KG1 (cell line): ENCODE data around the gene DEFB114.
"Not testable (repeated sequence)": the region's sequence is repeated elsewhere in the genome, so short reads cannot be mapped to it uniquely, and the experiment has no call there.

ENCODE experiments used
- DNase-seq: peaks from one replicate; lab custom pipeline; 2025; lab: John Stamatoyannopoulos, UW

The DEFB114 gene, protein sequence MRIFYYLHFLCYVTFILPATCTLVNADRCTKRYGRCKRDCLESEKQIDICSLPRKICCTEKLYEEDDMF

GRCh38 chr6:49964064-49964463 lies at the start of gene DEFB114:
DEFB114 (minus strand) TSS chr6:49964164; CDS start chr6:49964105, 59 bp downstream.
- DNase-seq = no peak

GRCh38 chr6:50007819-50008218 lies 43.9 kb upstream of the DEFB114 start:
- DNase-seq = no peak

DNA sequence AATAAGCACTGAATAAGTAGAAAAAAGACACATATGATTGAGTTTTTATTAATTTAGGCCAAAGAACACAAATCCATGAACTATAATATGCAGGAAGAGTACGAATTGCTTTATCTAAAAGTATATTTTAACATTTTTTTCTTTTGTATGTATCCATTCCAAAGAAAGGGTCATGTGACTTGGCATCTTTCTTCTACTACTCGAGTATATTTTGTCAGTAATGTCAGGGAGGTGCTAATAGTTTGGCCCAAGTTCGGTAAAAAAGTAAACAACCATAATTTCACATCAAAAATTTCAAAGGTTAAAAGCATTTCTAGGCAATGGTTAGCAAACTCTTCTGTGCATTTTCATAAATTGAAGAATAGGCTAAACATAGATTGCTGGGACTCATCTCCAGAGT lies 39.2 kb upstream of the DEFB114 start:
- no peak for DNase-seq

DNA sequence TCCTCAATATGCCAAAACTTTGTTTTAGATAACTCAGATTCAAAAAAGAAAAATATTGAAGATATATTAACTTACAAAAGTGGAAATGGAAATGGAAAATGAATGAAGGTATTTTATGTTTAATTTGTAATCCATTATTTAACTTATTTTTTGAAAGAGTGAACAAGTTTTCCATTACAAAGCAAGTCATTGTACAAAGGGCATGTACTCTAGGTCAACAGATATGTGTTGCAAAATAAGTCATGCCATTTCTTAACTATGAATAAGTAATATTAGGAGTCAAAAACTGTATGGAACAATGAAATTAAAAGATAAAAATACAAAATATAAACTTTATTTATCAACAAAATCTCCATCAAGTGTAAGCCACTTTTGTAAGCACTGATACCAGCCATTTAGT lies 31.3 kb upstream of the DEFB114 start:
- DNase-seq = no peak

DNA sequence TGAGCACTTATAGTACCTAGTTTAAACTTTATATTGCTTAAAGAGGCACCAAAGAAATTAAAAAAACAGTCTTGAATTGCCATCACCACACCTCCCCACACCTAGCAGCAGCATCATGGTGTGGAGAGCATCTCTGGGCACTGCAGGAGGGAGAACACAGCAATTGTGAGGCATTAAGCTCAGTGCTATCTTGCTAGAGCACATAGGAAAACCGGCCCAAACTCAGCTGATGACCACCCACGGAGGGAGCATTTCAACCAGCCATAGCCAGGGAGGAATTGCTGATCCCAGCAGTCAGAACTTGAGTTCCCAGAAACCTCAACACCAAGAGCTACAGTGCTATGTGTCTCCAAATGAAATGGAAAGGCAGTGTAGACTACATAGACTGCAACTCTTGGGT lies 24.9 kb upstream of the DEFB114 start:
- DNase-seq = no peak

- no peak for DNase-seq
Observed at GRCh38 chr6:49987749-49988148, 23.8 kb upstream of the DEFB114 start.

- DNase-seq = no peak
Observed at GRCh38 chr6:49986551-49986950, 22.6 kb upstream of the DEFB114 start.

DNA sequence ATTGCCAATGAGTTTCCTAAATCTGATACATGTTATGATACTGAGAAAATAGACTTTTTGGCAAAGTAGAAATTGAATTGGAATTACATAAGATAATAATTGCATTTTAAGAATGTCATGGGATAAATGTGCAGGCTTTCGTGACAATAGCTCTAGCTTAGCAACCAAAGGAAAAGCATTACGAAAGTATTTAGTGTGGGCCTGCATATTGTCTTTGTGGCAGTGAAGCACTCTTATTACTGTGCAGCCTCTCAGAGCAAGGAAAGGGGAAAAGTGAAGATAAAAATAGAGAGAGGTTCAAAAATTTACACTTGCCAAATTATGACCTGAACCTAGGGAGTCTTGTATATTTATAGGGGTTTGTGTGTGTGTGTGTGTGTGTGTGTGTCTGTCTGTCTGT lies 18.1 kb upstream of the DEFB114 start:
- DNase-seq = no peak

GRCh38 chr6:49980898-49981297 lies 16.9 kb upstream of the DEFB114 start:
- DNase-seq = no peak

GRCh38 chr6:49979584-49979983 lies 15.6 kb upstream of the DEFB114 start:
- DNase-seq = no peak

DNA sequence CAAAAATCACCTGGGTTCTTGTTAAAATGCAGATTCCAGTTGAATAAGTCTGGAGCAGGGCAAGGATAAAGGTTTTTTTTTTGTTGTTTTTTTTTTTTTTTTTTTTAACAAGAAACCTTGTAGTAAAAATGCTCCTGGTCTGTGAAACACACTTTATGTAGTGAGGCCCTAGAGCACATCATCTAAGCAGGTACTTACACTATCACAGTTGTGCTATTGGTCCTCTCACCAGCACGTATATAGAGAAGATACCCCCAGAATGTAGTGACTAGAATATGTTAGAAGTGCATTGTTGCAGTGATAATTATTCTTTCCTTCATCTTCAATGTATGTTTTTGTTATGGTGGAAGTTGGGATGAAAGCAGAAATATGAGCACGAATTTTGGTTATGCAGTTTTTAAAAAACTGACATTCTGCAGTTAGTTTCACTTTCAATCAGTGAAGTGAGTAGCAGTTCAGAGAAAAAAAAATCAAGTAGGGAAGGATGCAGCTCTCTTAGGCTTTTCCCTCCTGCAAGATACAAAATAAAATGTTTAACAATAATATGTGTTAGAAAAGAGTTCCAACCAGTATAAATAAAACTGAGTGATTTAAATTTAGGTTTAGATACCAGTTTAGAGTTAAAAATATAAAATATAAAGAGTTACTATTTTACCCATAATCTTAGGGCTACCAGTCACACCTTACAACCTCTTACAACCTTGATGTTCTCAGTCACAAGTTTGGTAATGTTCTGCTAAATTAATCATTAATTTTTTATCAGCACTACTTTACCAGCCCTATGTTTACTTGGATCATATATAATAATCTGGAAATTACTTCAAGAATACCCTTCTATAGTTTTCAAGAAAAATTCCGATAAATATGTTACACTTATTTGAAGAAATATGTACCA lies 14.6 kb upstream of the DEFB114 start:
- DNase-seq = no peak

- no peak for DNase-seq
Observed at GRCh38 chr6:49969605-49970004, 5.6 kb upstream of the DEFB114 start, which contains the start of gene DEFB113. DEFB113 (minus strand) TSS chr6:49969625; CDS start chr6:49969625, 0 bp downstream.

GRCh38 chr6:49966823-49967222 lies 2.9 kb upstream of the DEFB114 start:
- no peak for DNase-seq

GRCh38 chr6:49966334-49966733 lies 2.4 kb upstream of the DEFB114 start:
- no peak for DNase-seq

- no peak for DNase-seq
Observed at GRCh38 chr6:49958180-49958579, 5.8 kb downstream of the DEFB114 start.

- no peak for DNase-seq
Observed at GRCh38 chr6:49955847-49956246, 8.1 kb downstream of the DEFB114 start.

DNA sequence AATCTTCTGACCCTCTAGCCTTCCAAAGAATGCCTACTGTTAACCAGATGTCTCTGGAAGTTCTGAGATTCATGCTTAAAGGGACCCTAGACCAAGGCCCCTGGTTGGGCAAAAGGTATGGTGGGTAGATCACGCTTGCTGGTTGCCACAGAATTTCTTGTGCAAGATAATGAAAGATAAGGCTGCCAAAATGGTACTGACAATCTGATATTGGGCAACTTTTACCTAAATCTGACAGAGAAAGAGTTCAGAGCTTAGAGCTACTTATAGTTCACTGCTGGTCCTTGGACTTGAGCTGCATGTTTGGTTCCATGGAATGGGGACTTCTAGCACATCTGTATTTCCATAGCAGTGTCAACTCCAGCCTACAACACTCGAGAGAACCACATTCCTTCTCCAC lies 12.0 kb downstream of the DEFB114 start:
- DNase-seq = no peak

DNA sequence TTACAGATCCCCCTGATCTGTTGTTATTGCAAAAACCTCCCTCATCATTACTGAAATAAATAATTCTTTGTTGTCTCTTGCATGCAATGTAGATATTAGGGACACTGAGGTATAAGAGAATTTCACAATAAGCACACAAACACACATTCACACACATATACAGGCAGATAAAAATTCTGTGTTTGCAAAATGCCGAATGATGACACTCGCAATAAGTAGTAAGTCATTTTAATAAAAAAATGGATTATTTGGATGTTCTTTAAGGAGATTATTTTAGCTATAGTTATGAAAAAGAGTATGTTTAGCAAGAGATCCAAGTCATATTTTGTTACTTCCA lies 13.6 kb downstream of the DEFB114 start:
- DNase-seq = no peak

- DNase-seq = no peak
Observed at GRCh38 chr6:49949062-49949461, 14.9 kb downstream of the DEFB114 start.

GRCh38 chr6:49946835-49947234 lies 17.1 kb downstream of the DEFB114 start:
- DNase-seq = no peak

DNA sequence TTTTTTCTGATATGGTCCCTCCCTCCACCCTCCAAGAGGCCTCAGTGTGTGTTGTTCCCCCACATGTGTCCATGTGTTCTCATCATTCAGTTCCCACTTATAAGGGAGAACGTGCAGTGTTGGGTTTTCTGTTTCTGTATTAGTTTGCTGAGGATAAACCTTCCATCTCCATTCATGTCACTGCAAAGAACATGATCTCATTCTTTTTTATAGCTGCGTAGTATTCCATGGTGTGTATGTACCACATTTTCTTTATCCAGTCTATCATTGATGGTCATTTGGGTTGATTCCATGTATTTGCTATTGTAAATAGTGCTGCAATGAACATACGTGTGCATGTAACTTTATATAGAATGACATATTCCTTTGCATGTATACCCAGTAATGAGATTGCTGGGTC lies 19.9 kb downstream of the DEFB114 start:
- DNase-seq = not testable (repeated sequence)

DNA sequence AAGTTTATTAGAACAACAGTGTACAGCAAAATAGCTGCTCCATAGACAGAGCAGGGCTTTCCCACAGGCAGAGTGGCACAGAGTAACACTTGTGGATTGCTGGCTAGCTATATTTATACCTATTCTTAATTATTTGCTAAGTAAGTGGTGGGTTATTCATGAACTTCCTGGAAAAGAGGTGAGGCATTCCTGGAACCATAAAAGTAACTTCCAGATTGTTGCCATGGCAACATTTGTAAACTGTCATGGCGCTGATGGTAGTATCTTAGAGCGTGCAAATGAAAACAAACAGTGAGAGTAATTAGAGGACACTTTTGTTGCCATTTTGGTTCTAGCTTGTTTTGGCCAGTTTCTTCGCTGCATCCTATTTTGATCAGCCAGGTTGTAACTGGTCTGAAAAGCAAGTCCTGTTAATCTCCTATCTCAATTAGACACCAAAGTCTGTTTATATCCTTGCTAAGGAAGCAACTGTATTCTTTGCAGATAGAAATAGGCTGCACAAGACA lies 23.9 kb downstream of the DEFB114 start:
- no peak for DNase-seq

- no peak for DNase-seq
Observed at GRCh38 chr6:49937811-49938210, 26.2 kb downstream of the DEFB114 start.

DNA sequence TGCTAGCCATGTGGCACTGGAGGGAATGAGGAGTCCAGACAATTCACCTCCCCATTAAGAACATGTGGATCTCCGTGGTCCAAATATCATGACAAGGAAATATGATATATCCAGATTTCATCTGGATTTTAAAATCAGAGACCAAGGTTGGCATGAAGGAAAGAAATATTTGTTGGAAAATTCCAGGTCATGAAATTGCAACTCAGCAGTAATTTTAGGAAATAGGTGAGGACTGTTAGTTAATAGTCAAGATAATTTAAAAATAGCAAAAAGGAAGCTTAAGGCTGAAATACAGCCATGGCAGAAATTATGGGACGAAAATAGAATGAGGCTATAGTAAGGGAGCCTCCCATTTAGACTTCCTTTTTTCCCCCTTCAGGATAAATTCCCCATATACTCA lies 26.9 kb downstream of the DEFB114 start:
- DNase-seq = no peak
